Breast epithelium (tissue), 4 donors: Measurements from ENCODE around the gene CCDC6. TPM values are rescaled to one million over a fixed set of nuclear protein-coding genes. Genes with fewer than 3 reads are reported as not detected.

Source experiments
- DNase-seq, 2 donors: peaks; one replicate each; pipeline ENCODE4 v3.0.0-alpha.2; 2019; ENCODE audit warnings: low spot score in 2 of 2
- H3K27ac ChIP-seq, 2 donors: fragments of 200-600 bp; sonication (generic) in 1 of 2; one replicate each; pipeline ENCODE4 v1.5.1; 2016 to 2019; ENCODE audit warnings: mild to moderate bottlenecking in 1 of 2
- H3K27me3 ChIP-seq, 2 donors: fragments of 200-600 bp; sonication (generic) in 1 of 2; one replicate each; pipeline versions ENCODE4 v1.5.1 to v1.6.0; 2017 to 2019; ENCODE audit warnings: control low read depth in 1 of 2, mild to moderate bottlenecking in 1 of 2
- H3K36me3 ChIP-seq: fragments of 200-600 bp; one replicate; pipeline ENCODE4 v1.5.1; 2019
- H3K4me1 ChIP-seq, 2 donors: fragments of 200-600 bp; sonication (generic); one replicate each; pipeline ENCODE4 v1.5.1; 2016 to 2019; ENCODE audit warnings: control low read depth in 1 of 2
- H3K4me3 ChIP-seq, 3 donors: fragments of 200-600 bp; sonication (generic); 1 replicate in 2 of 3; 2 replicates in 1 of 3; pipeline ENCODE4 v1.5.1; 2016 to 2019; ENCODE audit warnings: mild to moderate bottlenecking in 3 of 3, moderate library complexity in 2 of 3
- H3K9me3 ChIP-seq, 2 donors: fragments of 200-600 bp; sonication (generic) in 1 of 2; one replicate each; pipeline ENCODE4 v1.5.1; 2016 to 2019; ENCODE audit warnings: control low read depth in 1 of 2
- POLR2A ChIP-seq: fragments of 450-650 bp; IDR thresholded peaks from one replicate; pipeline ENCODE4 v1.6.1; 2016; ENCODE audit warnings: antibody characterized with exemption, mild to moderate bottlenecking, moderate library complexity
- POLR2AphosphoS5 ChIP-seq, 3 donors: sonication (generic); formaldehyde crosslinking; IDR thresholded peaks; one replicate each; pipeline ENCODE4 v1.6.1; 2017; ENCODE audit warnings: antibody characterized with exemption in 3 of 3
- intact Hi-C: fragments of 100-400 bp; cut with DNase I; formaldehyde crosslinking; loops from one replicate; pipeline ENCODE4 v1.15.1; 2023; ENCODE audit warnings: low total_unique reads
- total RNA-seq, 3 donors: library from RNA; depleted of rRNA; stranded (reverse); fragments of >200 nt; gene quantifications; one replicate each; pipeline ENCODE4 v1.1.0, GENCODE V29; 2016
- TF ChIP-seq, protein P1 (sequence below), 3 donors: fragments of 450-650 bp; IDR thresholded peaks; one replicate each; pipeline ENCODE4 v1.5.1; 2016 to 2017; ENCODE audit warnings: antibody characterized with exemption in 3 of 3, mild to moderate bottlenecking in 3 of 3, moderate library complexity in 3 of 3

The CCDC6 gene
- total RNA-seq, 3 donors from 2014 or later = 31.4 to 85.6 (median 44.9) TPM

DNA sequence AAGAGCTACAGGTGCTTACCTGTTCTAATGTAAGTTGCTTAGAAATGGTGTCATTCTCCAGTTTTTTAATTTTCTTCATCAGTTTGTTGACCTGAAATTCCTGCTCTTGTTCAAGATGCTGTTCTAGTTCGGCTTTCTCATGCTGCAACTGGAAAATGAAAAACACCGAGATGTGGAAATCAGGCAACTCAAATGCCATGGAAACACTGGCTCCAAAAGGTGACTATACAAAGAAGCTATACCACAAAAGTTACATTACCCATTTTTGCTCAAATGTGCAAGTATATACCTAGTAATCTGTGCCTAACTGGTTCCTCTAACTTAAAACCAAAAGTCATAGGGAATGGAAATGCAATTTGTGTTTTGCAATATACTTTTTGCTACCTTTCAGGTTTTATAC, 73.8 kb downstream of the CCDC6 start:
- H3K4me1 ChIP-seq = no peaks in the 10 kb centered on the region
- H3K27ac ChIP-seq = no peak overlapping the region
- intact Hi-C loops = no loop called here

GRCh38 chr10:59831658-59832503, 74.5 kb downstream of the CCDC6 start:
- Histone ChIP-seq H3K9me3 (no peaks in the 10 kb centered on the region), H3K4me1 (no peaks in the 10 kb centered on the region), H3K4me3 (no peak overlapping the region), H3K27me3 (no peaks in the 10 kb centered on the region), H3K27ac (no peak overlapping the region), H3K36me3 (no peaks in the 10 kb centered on the region)
- no peak for TF ChIP-seq POLR2A
- TF ChIP-seq, protein P1, sequence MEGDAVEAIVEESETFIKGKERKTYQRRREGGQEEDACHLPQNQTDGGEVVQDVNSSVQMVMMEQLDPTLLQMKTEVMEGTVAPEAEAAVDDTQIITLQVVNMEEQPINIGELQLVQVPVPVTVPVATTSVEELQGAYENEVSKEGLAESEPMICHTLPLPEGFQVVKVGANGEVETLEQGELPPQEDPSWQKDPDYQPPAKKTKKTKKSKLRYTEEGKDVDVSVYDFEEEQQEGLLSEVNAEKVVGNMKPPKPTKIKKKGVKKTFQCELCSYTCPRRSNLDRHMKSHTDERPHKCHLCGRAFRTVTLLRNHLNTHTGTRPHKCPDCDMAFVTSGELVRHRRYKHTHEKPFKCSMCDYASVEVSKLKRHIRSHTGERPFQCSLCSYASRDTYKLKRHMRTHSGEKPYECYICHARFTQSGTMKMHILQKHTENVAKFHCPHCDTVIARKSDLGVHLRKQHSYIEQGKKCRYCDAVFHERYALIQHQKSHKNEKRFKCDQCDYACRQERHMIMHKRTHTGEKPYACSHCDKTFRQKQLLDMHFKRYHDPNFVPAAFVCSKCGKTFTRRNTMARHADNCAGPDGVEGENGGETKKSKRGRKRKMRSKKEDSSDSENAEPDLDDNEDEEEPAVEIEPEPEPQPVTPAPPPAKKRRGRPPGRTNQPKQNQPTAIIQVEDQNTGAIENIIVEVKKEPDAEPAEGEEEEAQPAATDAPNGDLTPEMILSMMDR (IDR thresholded peaks at IDR 0.05) = no peak
- no peak for TF ChIP-seq POLR2AphosphoS5 (IDR thresholded peaks at IDR 0.05)
- DNase-seq = no peak
- intact Hi-C loops = no loop called here

More for the DNA sequence above, 73.8 kb downstream of the CCDC6 start:
- TF ChIP-seq POLR2AphosphoS5 (IDR thresholded peaks at IDR 0.05) (no peak), POLR2A (no peak)
- Histone ChIP-seq H3K9me3 (no peaks in the 10 kb centered on the region), H3K4me3 (no peak overlapping the region), H3K27me3 (no peaks in the 10 kb centered on the region), H3K36me3 (no peaks in the 10 kb centered on the region)
- DNase-seq = no peak

DNA sequence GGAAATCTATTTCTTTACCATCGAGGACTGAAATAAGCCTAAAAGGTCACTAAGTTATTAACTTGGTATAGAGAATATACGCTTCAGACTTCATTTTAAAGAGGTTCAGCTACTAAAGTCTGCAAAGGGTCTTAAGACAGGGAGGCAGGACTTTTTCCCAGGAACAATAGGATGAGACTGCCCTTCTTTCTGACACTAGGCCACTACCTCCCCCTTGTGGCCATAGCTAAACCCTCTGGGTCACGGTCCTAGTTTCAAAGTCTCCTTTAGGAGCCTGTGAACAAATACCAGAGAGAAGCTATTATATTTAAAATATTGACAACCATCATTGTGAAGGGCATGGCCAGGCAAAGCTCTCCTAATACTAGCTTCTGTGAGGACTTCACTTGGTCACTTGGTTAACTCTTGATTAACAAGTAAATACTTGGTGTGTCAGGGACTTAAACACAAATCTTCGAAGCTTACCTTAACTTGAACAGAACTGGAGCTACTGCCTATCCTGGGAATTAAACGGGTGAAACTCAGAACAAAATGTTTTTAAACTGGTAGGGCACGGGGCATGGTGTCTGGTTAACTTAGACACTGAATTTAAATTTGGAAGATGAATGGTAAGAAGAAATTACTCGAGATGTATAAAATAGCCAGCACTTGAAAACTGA, 75.6 kb downstream of the CCDC6 start:
- no peaks in the 10 kb centered on the region for H3K27me3 ChIP-seq
- TF ChIP-seq, protein P1 (IDR thresholded peaks at IDR 0.05) = peak; percentile 19 to 57 (median 42)
- TF ChIP-seq POLR2AphosphoS5 (IDR thresholded peaks at IDR 0.05) = no peak
- no peak for TF ChIP-seq POLR2A
- no peaks in the 10 kb centered on the region for H3K4me1 ChIP-seq
- H3K27ac ChIP-seq = no peak overlapping the region
- no peak for DNase-seq
- no peaks in the 10 kb centered on the region for H3K36me3 ChIP-seq
- no peaks in the 10 kb centered on the region for H3K9me3 ChIP-seq
- intact Hi-C loops = no loop called here
- no peak overlapping the region for H3K4me3 ChIP-seq

GRCh38 chr10:59829601-59830000, 76.8 kb downstream of the CCDC6 start:
- Histone ChIP-seq H3K4me1 (no peaks in the 10 kb centered on the region), H3K4me3 (no peak overlapping the region), H3K27ac (no peak overlapping the region), H3K9me3 (no peaks in the 10 kb centered on the region), H3K27me3 (no peaks in the 10 kb centered on the region), H3K36me3 (no peaks in the 10 kb centered on the region)
- no peak for DNase-seq
- intact Hi-C loops = no loop called here
- TF ChIP-seq POLR2AphosphoS5 (IDR thresholded peaks at IDR 0.05) = no peak
- TF ChIP-seq POLR2A = no peak
- TF ChIP-seq, protein P1 (IDR thresholded peaks at IDR 0.05) = no peak

DNA sequence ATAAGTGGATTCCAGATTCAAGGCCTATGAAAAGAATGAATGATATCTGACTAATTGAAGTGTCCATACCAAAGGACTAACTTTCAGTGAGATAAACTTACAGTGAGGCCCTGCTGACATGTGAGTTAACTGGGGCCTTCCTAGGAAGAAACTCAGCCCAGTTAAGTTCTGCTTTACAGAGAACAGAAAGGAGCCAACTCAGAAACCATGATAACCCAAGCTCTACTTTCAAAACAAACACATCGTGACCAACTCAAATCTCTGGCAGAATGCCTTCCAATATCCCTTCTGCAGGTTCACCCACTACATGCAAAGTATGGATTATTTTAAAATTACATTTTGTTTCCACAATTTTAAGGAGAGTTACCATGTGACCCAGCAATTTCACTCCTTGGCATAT, 77.3 kb downstream of the CCDC6 start:
- Histone ChIP-seq H3K4me3 (no peak overlapping the region), H3K9me3 (no peaks in the 10 kb centered on the region), H3K36me3 (no peaks in the 10 kb centered on the region), H3K27me3 (no peaks in the 10 kb centered on the region), H3K4me1 (no peaks in the 10 kb centered on the region), H3K27ac (no peak overlapping the region)
- DNase-seq = no peak
- intact Hi-C loops = no loop called here
- TF ChIP-seq, protein P1 (IDR thresholded peaks at IDR 0.05) = no peak
- no peak for TF ChIP-seq POLR2AphosphoS5 (IDR thresholded peaks at IDR 0.05)
- no peak for TF ChIP-seq POLR2A
